ENCODE data around the gene INTS13. TPM values are rescaled to one million over a fixed set of nuclear protein-coding genes. Genes with fewer than 3 reads are reported as not detected.

Gene INTS13
- total RNA-seq, 1 experiment from 2014 or later = 50.5 TPM

- Histone ChIP-seq H3K4me1 (ENCODE audit: control insufficient read depth in 1 of 2, insufficient read depth in 2 of 2, low read length in 2 of 2) (peaks cover 17 to 24% of the 10 kb centered on the region in 2 experiments; a peak in 3 of 4 replicates), H4K20me1 (ENCODE audit: insufficient read depth) (no peaks in the 10 kb centered on the region), H3K9me3 (ENCODE audit: control insufficient read depth in 1 of 2, insufficient read depth in 1 of 2, low read depth in 1 of 2, low read length in 2 of 2) (no peaks in the 10 kb centered on the region), H3K27me3 (ENCODE audit: insufficient read depth, low read length) (no peaks in the 10 kb centered on the region), H3K9ac (ENCODE audit: low read length) (no peak overlapping the region), H3K4me2 (ENCODE audit: low read length) (no peak overlapping the region), H3K36me3 (ENCODE audit: control insufficient read depth in 1 of 2, insufficient read depth in 2 of 2, low read length in 2 of 2) (no peaks in the 10 kb centered on the region), H3K9me2 (ENCODE audit: insufficient read depth) (no peaks in the 10 kb centered on the region), H2AFZ (ENCODE audit: low read depth, low read length, poor library complexity, severe bottlenecking) (no peak overlapping the region), H3K4me3 (replicated peaks in 1 of 2; ENCODE audit: low read depth in 1 of 2, low read length in 2 of 2) (no peak overlapping the region), H3K79me2 (ENCODE audit: insufficient read depth, low read length) (no peaks in the 10 kb centered on the region), H3K27ac (ENCODE audit: low read depth, low read length) (no peak overlapping the region)
- CTCF ChIA-PET = interaction anchor here (1.2 kb wide), 1 partner anchor 13 kb away, joined by 3 read pairs; no protein-coding TSS in a partner anchor
- no peak for TF ChIP-seq YY1 (IDR thresholded peaks at IDR 0.05; ENCODE audit: extremely low read depth, insufficient replicate concordance, low read depth, low read length)
- no peak for TF ChIP-seq ATF3 (IDR thresholded peaks at IDR 0.05)
- TF ChIP-seq POLR2A (IDR thresholded peaks at IDR 0.05; ENCODE audit: borderline replicate concordance, extremely low read depth, insufficient read depth, insufficient read length) = no peak
- no peak for TF ChIP-seq RAD21 (IDR thresholded peaks at IDR 0.05; ENCODE audit: low read depth)
- TF ChIP-seq ZNF274 (IDR thresholded peaks at IDR 0.05; ENCODE audit: low read depth, low read length) = no peak
- intact Hi-C loops (cut with micrococcal nuclease) = no loop called here
- no TSS peak for BruUV-seq (replicated peaks)
- POLR2A ChIA-PET = no interaction called here
- ATAC-seq (no peak), DNase-seq (ENCODE audit: low read depth, low spot score) (no peak)
- RAD21 ChIA-PET (ENCODE audit: low non-redundant PET in 1 of 2, low total read pairs in 2 of 2, uncharacterized antibody in 2 of 2, unreplicated experiment in 2 of 2) = no interaction called here
Measured at GRCh38 chr12:26872625-26873024, 65.2 kb downstream of the INTS13 start.

GRCh38 chr12:26871985-26872384 lies 65.8 kb downstream of the INTS13 start:
- H3K4me3 ChIP-seq (replicated peaks in 1 of 2; ENCODE audit: low read depth in 1 of 2, low read length in 2 of 2) = no peak overlapping the region
- DNase-seq (ENCODE audit: low read depth, low spot score) = no peak
- H3K9ac ChIP-seq (ENCODE audit: low read length) = no peak overlapping the region
- H3K27ac ChIP-seq (ENCODE audit: low read depth, low read length) = no peak overlapping the region
- H3K9me2 ChIP-seq (ENCODE audit: insufficient read depth) = no peaks in the 10 kb centered on the region
- CTCF ChIA-PET = interaction anchor here (0.7 to 1.2 kb wide), 2 partner anchors 13 to 435 kb away, joined by 3 read pairs; no protein-coding TSS in a partner anchor
- H3K9me3 ChIP-seq (ENCODE audit: control insufficient read depth in 1 of 2, insufficient read depth in 1 of 2, low read depth in 1 of 2, low read length in 2 of 2) = no peaks in the 10 kb centered on the region
- RAD21 ChIA-PET (ENCODE audit: low non-redundant PET in 1 of 2, low total read pairs in 2 of 2, uncharacterized antibody in 2 of 2, unreplicated experiment in 2 of 2) = no interaction called here
- BruUV-seq (replicated peaks) = no TSS peak
- no peak overlapping the region for H3K4me2 ChIP-seq (ENCODE audit: low read length)
- POLR2A ChIA-PET = no interaction called here
- H3K4me1 ChIP-seq (ENCODE audit: control insufficient read depth in 1 of 2, insufficient read depth in 2 of 2, low read length in 2 of 2) = peaks cover 17 to 24% of the 10 kb centered on the region in 2 experiments; a peak in 3 of 4 replicates
- H3K79me2 ChIP-seq (ENCODE audit: insufficient read depth, low read length) = no peaks in the 10 kb centered on the region
- no peak overlapping the region for H2AFZ ChIP-seq (ENCODE audit: low read depth, low read length, poor library complexity, severe bottlenecking)
- intact Hi-C loops (cut with micrococcal nuclease) = no loop called here
- no peak for ATAC-seq
- H3K36me3 ChIP-seq (ENCODE audit: control insufficient read depth in 1 of 2, insufficient read depth in 2 of 2, low read length in 2 of 2) = no peaks in the 10 kb centered on the region
- H4K20me1 ChIP-seq (ENCODE audit: insufficient read depth) = no peaks in the 10 kb centered on the region
- no peaks in the 10 kb centered on the region for H3K27me3 ChIP-seq (ENCODE audit: insufficient read depth, low read length)
- TF ChIP-seq ZFX (IDR thresholded peaks at IDR 0.05) (no peak), EZH2 (IDR thresholded peaks at IDR 0.05) (no peak), POLR2A (IDR thresholded peaks at IDR 0.05; ENCODE audit: borderline replicate concordance, extremely low read depth, insufficient read depth, insufficient read length) (no peak), ATF3 (IDR thresholded peaks at IDR 0.05) (no peak), YY1 (IDR thresholded peaks at IDR 0.05; ENCODE audit: extremely low read depth, insufficient replicate concordance, low read depth, low read length) (no peak), CEBPB (IDR thresholded peaks at IDR 0.05; ENCODE audit: low read depth) (no peak), CTCF (IDR thresholded peaks at IDR 0.05 in 2 of 3, conservative IDR thresholded peaks at IDR 0.05 in 1 of 3; ENCODE audit: borderline replicate concordance in 1 of 3, insufficient read depth in 1 of 3, low read depth in 2 of 3, low read length in 2 of 3) (no peak), EZH2phosphoT487 (IDR thresholded peaks at IDR 0.05; ENCODE audit: borderline replicate concordance) (no peak), POLR2AphosphoS5 (IDR thresholded peaks at IDR 0.05; ENCODE audit: low read depth, low read length) (no peak), SRF (IDR thresholded peaks at IDR 0.05; ENCODE audit: low read depth) (no peak), CBX3 (IDR thresholded peaks at IDR 0.05; ENCODE audit: low read depth) (no peak), ZBTB33 (IDR thresholded peaks at IDR 0.05; ENCODE audit: extremely low read depth, insufficient replicate concordance, low read length) (no peak)
